ENCODE measurements around the gene POLD4.

The POLD4 gene

GRCh38 chr11:67397536-67397935 is 44.2 kb upstream of the POLD4 start:
- no peak for DNase-seq (ENCODE audit: low read depth in 1 of 2, low spot score in 1 of 2)
- no peak for TF ChIP-seq SPI1 (IDR thresholded peaks at IDR 0.05; ENCODE audit: borderline replicate concordance, low read depth)
- no peak for TF ChIP-seq CTCF (IDR thresholded peaks at IDR 0.05; ENCODE audit: insufficient read depth, low read length)
- no peak for TF ChIP-seq GABPA (IDR thresholded peaks at IDR 0.05; ENCODE audit: low read depth)
- TF ChIP-seq REST (IDR thresholded peaks at IDR 0.05; ENCODE audit: insufficient replicate concordance, low read depth), result no peak
- TF ChIP-seq POLR2AphosphoS5 (IDR thresholded peaks at IDR 0.05; ENCODE audit: low read depth), result no peak
- Histone ChIP-seq H3K27me3 (ENCODE audit: insufficient read depth, poor library complexity, severe bottlenecking) (no peaks in the 10 kb centered on the region), H3K4me3 (replicated peaks; ENCODE audit: insufficient read depth, low read length) (no peak overlapping the region), H3K27ac (replicated peaks) (peak overlapping the region; percentile 21)

GRCh38 chr11:67396587-67397389 is 43.4 kb upstream of the POLD4 start:
- peak overlapping the region; percentile 21 for H3K27ac ChIP-seq (replicated peaks)
- no peaks in the 10 kb centered on the region for H3K27me3 ChIP-seq (ENCODE audit: insufficient read depth, poor library complexity, severe bottlenecking)
- TF ChIP-seq POLR2AphosphoS5 (IDR thresholded peaks at IDR 0.05; ENCODE audit: low read depth), result peak; percentile 25; the same call in 1 of the 2 replicates
- TF ChIP-seq GABPA (IDR thresholded peaks at IDR 0.05; ENCODE audit: low read depth), result no peak
- no peak for DNase-seq (ENCODE audit: low read depth in 1 of 2, low spot score in 1 of 2)
- no peak overlapping the region for H3K4me3 ChIP-seq (replicated peaks; ENCODE audit: insufficient read depth, low read length)

- H3K27me3 ChIP-seq (ENCODE audit: insufficient read depth, poor library complexity, severe bottlenecking), result no peaks in the 10 kb centered on the region
- no peak overlapping the region for H3K4me3 ChIP-seq (replicated peaks; ENCODE audit: insufficient read depth, low read length)
- H3K27ac ChIP-seq (replicated peaks), result no peak overlapping the region
- no peak for DNase-seq (ENCODE audit: low read depth in 1 of 2, low spot score in 1 of 2)
- TF ChIP-seq SPI1 (IDR thresholded peaks at IDR 0.05; ENCODE audit: borderline replicate concordance, low read depth), result no peak
- no peak for TF ChIP-seq REST (IDR thresholded peaks at IDR 0.05; ENCODE audit: insufficient replicate concordance, low read depth)
- no peak for TF ChIP-seq GABPA (IDR thresholded peaks at IDR 0.05; ENCODE audit: low read depth)
- TF ChIP-seq POLR2AphosphoS5 (IDR thresholded peaks at IDR 0.05; ENCODE audit: low read depth), result no peak
- TF ChIP-seq CTCF (IDR thresholded peaks at IDR 0.05; ENCODE audit: insufficient read depth, low read length), result no peak
Measured at GRCh38 chr11:67396259-67396581, 42.9 kb upstream of the POLD4 start.

GRCh38 chr11:67395555-67396258 is 42.4 kb upstream of the POLD4 start:
- TF ChIP-seq POLR2AphosphoS5 (IDR thresholded peaks at IDR 0.05; ENCODE audit: low read depth) (0 out of 2 replicates have a peak, but pooled peaks have one; percentile 16), REST (IDR thresholded peaks at IDR 0.05; ENCODE audit: insufficient replicate concordance, low read depth) (no peak), SPI1 (IDR thresholded peaks at IDR 0.05; ENCODE audit: borderline replicate concordance, low read depth) (no peak)
- Histone ChIP-seq H3K4me3 (replicated peaks; ENCODE audit: insufficient read depth, low read length) (no peak overlapping the region), H3K27ac (replicated peaks) (no peak overlapping the region), H3K27me3 (ENCODE audit: insufficient read depth, poor library complexity, severe bottlenecking) (no peaks in the 10 kb centered on the region)
- no peak for DNase-seq (ENCODE audit: low read depth in 1 of 2, low spot score in 1 of 2)

Data from HL-60 (cell line).